Lower leg skin (tissue), 3 donors: Measurements from ENCODE around the gene GPR37.

Experiments used
- CTCF ChIP-seq, 3 donors: fragments of 450-650 bp; IDR thresholded peaks; one replicate each; pipeline ENCODE4 v1.5.1; 2016; ENCODE audit warnings: antibody characterized with exemption in 3 of 3, mild to moderate bottlenecking in 3 of 3, moderate library complexity in 2 of 3
- POLR2A ChIP-seq, 2 donors: fragments of 450-650 bp; IDR thresholded peaks; one replicate each; pipeline ENCODE4 v1.6.1; 2016 to 2017; ENCODE audit warnings: antibody characterized with exemption in 2 of 2, mild to moderate bottlenecking in 1 of 2, moderate library complexity in 1 of 2

GRCh38 chr7:124761164-124761715, 4.4 kb downstream of the GPR37 start:
- TF ChIP-seq CTCF (IDR thresholded peaks at IDR 0.05) (no peak), POLR2A (IDR thresholded peaks at IDR 0.05) (no peak)
